Eye (tissue), 1 donor: ENCODE measurements around the gene CFAP251.
A peak's percentile ranks its signal among the peaks of the same experiment; 100 is the strongest.

Experiments
- DNase-seq: peaks from one replicate; pipeline ENCODE4 v3.0.0-alpha.2; 2015

CFAP251 gene

GRCh38 chr12:122005252-122005776, 86.9 kb downstream of the CFAP251 start:
- no peak for DNase-seq

DNA sequence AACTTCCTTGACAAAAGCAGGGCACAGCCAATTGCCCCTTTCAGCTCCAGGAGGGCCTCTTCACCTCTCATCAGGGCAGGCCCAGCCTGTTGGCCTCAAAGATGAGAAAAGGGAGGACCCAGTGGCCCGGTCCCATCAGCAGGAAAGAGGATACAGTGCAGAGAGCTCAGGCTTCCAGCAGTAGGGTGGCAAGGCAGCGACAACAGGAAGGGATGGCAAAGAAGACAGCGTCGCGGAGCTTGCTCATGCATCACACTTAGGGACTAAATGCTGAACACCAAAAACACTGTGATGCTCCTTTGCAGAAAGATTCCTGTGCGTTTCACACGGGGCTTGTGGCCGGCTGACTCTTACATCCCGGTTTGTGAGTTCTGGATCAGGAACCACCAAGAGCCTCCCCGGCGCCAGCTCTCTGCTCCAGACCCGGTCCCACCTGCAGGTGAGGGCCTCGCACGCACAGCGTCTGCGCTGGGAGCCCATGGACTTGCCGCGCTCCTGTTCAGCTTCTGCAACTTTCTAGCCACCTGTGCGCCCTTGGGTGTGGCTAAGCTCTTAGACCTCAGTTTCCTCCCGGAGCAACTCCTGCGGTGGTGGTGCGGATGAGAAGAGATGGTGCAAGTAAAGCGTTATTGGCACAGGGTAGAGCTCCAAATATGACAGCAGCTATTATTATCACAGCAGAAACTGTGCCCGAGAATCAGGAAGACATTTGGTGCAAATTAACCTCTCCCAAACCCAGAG, 88.0 kb downstream of the CFAP251 start:
- DNase-seq, result no peak

GRCh38 chr12:122009741-122010140, 91.3 kb downstream of the CFAP251 start:
- no peak for DNase-seq

DNA sequence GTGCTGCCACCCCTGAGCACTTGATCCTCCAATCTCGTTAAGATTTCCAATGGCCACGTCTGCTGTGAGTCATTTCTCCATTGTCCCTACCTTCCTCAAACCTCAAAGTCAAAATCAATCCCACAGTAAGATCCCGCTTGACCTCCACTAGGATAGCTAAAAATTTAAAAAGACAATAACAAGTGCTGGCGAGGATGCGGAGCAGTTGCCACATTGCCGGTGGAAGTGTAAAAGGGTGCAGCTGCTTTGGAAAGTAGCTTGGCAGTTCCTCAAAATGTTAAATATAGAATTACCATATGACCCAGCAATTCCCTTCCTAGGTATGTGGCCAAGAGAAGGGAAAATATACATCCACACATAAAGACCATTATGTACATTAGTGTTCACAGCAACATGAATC, 93.8 kb downstream of the CFAP251 start:
- DNase-seq, result no peak

DNA sequence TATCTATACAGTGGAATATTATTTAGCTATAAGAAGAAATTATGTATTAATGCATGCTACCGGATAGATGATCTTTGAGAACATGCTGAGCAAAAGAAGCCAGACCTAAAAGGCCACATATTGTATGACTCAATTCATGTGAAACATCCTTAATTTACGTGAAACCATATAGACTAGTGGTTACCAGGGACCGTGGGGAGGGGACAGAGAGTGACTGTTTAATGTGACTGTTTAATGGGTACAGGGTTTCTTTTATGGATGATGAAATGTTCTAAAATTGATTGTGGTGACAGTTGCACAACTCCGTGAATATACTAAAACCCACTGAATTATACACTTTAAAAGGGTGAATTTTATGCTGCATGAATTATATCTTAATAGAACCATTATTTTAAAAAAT, 94.7 kb downstream of the CFAP251 start:
- no peak for DNase-seq

GRCh38 chr12:122013791-122014590, 95.6 kb downstream of the CFAP251 start:
- DNase-seq, result no peak

DNA sequence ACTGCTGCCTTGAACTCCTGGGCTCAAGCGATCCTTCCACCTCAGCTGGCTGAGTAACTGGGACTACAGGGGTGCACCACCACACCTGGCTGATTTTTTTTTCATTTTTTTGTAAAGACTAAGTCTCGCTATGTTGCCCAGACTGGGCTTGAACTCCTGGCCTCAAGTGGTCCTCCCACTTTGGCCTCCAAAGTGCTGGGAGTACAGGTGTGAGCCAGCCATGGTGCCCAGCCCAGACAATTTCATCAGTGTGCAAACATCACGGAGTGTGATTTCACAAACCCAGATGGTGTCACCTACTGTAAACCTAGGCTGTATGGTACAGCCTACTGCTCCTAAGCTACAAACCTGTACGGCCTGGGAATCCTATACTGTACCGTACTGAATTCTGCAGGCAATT, 96.4 kb downstream of the CFAP251 start:
- DNase-seq, result no peak

- no peak for DNase-seq
Measured at GRCh38 chr12:122018457-122018856, 100.1 kb downstream of the CFAP251 start.

DNA sequence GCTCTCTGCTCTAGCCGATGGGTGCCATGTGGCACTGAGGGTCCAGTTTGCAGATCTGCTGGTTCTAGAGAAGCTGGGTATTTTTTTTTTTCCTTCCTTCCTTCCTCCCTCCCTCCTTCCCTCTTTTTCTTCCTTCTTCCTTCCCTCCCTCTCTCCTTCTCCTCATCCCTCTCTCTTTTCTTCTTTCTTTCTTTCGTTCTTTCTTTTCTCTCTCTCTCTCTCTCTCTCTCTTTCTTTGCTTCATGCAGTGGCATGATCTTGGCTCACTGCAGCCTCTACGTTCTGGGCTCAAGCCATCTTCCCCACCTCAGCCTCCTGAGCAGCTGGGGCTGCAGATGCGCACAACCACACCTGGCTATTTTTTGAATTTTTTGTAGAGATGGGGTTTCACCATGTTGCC, 100.5 kb downstream of the CFAP251 start:
- DNase-seq, result no peak

- DNase-seq, result no peak
Measured at GRCh38 chr12:122020795-122021192, 102.4 kb downstream of the CFAP251 start.

DNA sequence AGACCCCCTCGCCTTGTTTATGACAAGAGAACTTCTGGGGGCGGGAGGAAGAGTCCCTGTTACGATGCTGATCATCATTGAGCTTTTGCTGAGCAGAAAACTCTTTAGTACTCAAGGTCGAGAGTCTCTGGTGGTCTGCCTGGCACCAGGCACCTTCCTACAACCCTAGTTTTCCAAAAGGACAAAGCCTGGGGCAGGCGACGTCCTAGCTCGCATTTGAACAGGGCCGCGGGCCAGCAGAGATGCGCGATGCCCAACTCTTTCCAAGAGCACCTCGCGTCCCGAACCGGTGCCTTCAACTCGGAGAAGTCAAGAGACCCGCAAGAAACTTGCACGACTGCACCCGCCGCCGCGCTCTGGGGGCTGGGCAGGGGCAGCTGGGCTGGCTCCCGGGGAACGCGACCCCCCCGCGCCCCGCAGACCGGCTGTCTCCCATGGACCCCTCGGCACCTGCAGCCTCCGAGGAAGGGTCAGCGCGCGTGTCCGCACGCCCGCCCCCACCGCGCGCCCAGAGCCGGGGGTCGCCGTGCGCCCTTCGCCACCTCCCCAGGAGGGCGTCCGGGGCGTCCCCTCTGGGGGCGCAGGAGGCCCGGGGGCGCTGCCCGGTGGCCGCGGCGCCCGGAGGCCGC, 102.9 kb downstream of the CFAP251 start:
- DNase-seq, result peak; percentile 82

DNA sequence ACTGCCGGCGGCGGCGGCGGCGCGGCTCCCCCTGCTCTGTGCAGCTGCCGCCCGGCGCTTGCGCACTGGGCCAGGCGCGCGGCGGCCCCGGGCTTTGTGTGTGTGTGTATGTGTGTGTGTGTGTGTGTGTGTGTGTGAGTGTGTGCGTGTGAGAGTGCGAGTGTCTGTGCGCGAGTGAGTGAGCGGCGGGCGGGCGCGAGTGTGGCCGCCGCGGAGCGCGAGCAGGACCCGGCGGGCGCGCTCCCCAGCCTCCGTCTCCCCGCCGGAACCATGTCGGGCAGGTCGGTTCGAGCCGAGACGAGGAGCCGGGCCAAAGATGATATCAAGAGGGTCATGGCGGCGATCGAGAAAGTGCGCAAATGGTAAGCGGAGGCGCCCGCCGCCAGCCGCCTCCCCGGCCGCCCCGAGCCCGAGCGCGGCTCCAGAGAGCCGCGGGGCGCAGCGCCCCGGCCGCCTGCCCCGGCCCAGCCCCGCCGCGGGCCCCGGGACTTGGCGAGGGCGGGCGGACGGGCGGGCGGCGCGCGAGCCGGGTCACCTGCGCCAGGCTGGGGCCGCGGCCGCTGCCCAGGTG, 103.5 kb downstream of the CFAP251 start, which contains the start of gene BCL7A:
Gene BCL7A, plus strand, starts transcription at position 63 of the 571 bp plus-strand sequence. Its CDS starts 208 bp downstream, at position 271.
- DNase-seq, result peak; percentile 93

DNA sequence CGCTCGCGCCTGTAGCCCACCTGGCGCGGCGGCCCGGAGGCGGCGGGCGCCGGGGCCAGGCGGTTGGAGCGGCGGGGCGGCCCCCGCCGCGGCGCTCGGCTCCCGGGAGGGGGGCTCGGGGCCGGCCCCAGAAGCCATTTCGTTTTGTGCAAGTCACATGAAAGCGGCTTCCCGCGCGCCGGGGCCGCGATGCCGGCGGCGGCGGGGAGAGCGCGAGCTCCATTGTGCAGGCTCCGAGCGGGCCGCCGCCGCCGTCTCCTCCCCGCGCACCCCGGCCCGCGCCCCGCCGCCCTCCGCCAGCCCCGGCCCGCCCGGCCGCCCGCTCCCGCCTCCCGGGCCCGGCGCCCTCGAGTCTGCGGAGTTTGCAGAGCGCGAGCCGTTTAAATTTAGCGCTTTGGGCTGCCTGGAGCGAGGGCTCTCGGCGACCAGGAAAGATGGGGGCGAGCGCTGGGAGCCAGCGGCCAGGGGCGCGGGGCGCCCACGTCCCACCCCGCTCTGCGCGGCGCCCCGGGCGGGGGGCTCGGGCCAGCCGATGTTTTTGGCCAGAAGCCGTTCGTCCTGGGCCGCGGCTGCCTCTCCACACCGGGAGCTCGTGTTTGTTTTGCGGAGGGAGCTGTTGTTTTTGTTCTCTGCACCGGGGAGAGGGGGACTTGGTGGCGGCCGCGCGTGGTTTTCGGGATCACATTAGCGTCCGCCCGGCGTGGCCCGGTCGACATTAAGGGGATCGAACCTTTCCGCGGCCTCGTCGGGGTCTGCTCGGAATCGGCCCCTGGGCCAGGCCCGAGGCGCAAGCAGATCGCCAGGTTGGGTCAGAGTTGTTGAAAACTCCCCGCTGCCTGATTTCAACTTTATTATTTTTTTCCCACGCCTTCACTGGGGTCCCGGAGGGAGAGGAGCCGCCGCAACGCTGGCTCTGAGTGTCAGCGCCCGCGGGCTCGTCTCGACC, 104.3 kb downstream of the CFAP251 start:
- peak; percentile 54 for DNase-seq

GRCh38 chr12:122023339-122024131, 105.1 kb downstream of the CFAP251 start:
- DNase-seq, result peak; percentile 87

- DNase-seq, result no peak
Measured at GRCh38 chr12:122024132-122024785, 105.9 kb downstream of the CFAP251 start.

GRCh38 chr12:122026706-122027333, 108.4 kb downstream of the CFAP251 start:
- no peak for DNase-seq

- no peak for DNase-seq
Measured at GRCh38 chr12:122028165-122028904, 109.9 kb downstream of the CFAP251 start.

GRCh38 chr12:122028905-122029560, 110.6 kb downstream of the CFAP251 start:
- DNase-seq, result no peak
